WERI-Rb-1 (cell line): ENCODE results near the gene FGF21.
A peak's percentile ranks its signal among the peaks of the same experiment; 100 is the strongest.
"Not testable (repeated sequence)": the region's sequence is repeated elsewhere in the genome, so short reads cannot be mapped to it uniquely, and the experiment has no call there.

Experiments used
- DNase-seq: peaks from one replicate; pipeline ENCODE4 v3.0.0-alpha.2; 2020
- H3K27ac ChIP-seq: fragments of 250-450 bp; sonication (Bioruptor Pico); 2 replicates; pipeline ENCODE4 v1.5.1; 2020; ENCODE audit warnings: mild to moderate bottlenecking, moderate library complexity
- H3K27me3 ChIP-seq: fragments of 250-450 bp; sonication (Bioruptor Pico); 2 replicates; pipeline ENCODE4 v1.5.1; 2021; ENCODE audit warnings: mild to moderate bottlenecking, low read depth, moderate library complexity; ENCODE audit not compliant: insufficient read depth, severe bottlenecking
- H3K36me3 ChIP-seq: fragments of 250-450 bp; sonication (Bioruptor Pico); 2 replicates; pipeline ENCODE4 v1.5.1; 2020; ENCODE audit warnings: mild to moderate bottlenecking, moderate library complexity
- H3K4me3 ChIP-seq: 2 replicates; pipeline ENCODE4 v1.5.1; 2011; ENCODE audit warnings: low read depth, mild to moderate bottlenecking, control low read depth, low read length
- H3K9me3 ChIP-seq: fragments of 250-450 bp; sonication (Bioruptor Pico); 2 replicates; pipeline ENCODE4 v1.5.1; 2021; ENCODE audit warnings: mild to moderate bottlenecking, moderate library complexity; ENCODE audit not compliant: severe bottlenecking
- CTCF ChIP-seq: IDR thresholded peaks from 2 replicates; pipeline ENCODE4 v1.5.1; 2011; ENCODE audit warnings: low read depth, mild to moderate bottlenecking, control low read depth, inconsistent platforms, low read length

FGF21 gene

GRCh38 chr19:48714759-48715675 lies 40.3 kb upstream of the FGF21 start:
- H3K27ac ChIP-seq = peak overlapping the region; percentile 81
- DNase-seq = no peak
- peak overlapping the region; percentile 42 for H3K4me3 ChIP-seq
- H3K9me3 ChIP-seq = no peaks in the 10 kb centered on the region
- H3K36me3 ChIP-seq = no peaks in the 10 kb centered on the region
- H3K27me3 ChIP-seq = no peaks in the 10 kb centered on the region
- TF ChIP-seq CTCF = no peak

DNA sequence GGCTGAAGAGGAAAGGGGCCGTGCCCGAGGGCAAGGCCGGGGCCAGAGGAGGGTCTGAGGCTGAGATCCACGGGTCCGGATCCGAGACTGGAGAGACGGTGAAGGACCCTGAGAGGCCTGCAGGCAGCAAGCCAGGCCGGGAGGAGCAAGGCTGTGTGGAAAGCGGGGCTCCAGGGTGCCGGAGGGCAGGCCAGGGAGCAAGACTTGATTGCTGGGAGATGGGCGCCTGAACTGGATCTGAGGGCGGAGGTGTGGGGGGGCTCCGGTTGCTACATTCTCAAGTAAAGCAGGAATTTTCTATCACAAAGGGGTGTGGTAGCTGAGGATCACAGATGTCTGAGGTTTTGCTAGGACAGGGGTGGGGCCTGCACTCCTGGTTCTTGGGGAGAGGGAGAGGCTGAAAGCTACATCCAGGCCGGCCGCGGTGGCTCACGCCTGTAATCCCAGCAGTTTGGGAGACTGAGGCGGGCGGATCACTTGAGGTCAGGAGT lies 39.6 kb upstream of the FGF21 start:
- TF ChIP-seq CTCF = no peak
- DNase-seq = no peak
- no peak overlapping the region; the same call in 1 of the 2 replicates for H3K27ac ChIP-seq
- H3K9me3 ChIP-seq = no peaks in the 10 kb centered on the region
- no peaks in the 10 kb centered on the region; the same call in 1 of the 2 replicates for H3K36me3 ChIP-seq
- no peaks in the 10 kb centered on the region for H3K27me3 ChIP-seq
- H3K4me3 ChIP-seq = no peak overlapping the region

DNA sequence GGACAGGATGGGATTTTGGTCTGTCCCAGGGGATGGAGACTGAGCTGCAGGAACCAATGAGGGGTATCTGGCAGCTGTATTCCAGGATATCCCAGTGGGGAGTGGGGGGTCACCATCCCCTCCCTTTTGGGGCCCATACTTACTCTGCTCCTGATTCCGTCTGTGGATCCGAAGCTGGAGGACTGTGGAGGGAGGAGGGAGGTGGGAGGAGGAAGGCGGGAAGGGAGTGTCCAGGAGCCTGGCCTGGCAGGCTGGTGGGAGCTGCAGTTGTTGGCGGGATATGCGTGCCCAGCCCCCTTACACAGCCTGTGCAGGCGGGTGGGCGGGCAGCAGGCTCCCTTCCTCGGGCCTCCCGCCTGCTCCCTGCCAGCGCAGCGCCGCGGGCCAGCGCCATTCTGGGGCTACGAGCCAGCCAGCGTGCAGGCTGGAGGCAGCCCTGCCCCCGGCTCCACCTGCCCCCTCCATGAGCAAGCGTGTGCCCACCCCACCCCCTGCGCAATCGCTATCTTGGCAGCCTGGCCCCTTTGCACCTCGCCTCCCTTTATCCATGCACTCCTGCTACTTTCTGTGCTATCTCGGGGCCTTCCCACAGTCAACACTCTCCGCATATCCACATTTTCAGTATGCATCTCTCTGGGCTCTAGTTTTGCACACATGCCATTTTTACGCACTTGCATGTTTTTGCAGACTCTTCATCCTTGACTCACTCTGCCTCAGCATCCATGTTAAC lies 38.6 kb upstream of the FGF21 start:
- Histone ChIP-seq H3K27me3 (no peaks in the 10 kb centered on the region), H3K27ac (no peak overlapping the region), H3K36me3 (no peaks in the 10 kb centered on the region; the same call in 1 of the 2 replicates), H3K4me3 (no peak overlapping the region), H3K9me3 (no peaks in the 10 kb centered on the region)
- TF ChIP-seq CTCF = no peak
- no peak for DNase-seq

- H3K27ac ChIP-seq, DNase-seq, H3K36me3 ChIP-seq, H3K9me3 ChIP-seq, H3K27me3 ChIP-seq, H3K4me3 ChIP-seq: not testable (repeated sequence)
These were observed 37.2 kb upstream of the FGF21 start for GRCh38 chr19:48718106-48718505.

DNA sequence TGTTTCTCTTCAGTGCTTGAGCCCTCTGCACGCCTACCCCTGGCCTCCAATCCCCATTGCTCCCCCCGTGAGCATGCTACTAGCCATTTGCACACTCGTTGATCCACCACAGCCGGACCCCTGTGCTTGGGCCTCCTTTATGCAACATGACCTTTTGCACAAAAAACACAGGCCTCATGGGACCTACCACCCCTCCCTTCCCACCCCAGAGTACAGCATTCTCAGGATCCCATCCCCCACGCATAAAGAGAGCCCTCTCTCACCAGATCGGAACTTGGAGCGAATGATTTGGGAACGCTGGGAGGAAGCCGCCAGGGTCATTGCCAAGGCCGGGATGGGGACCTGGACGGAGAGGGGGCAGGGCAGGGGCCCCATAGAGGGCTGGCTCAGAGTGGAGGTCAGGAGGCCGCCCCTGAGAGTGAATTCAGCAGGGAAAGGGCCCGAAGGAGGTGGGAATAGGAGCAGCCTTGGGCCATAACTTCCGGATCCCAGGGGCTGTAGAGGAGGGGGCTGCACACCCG lies 36.6 kb upstream of the FGF21 start:
- DNase-seq = no peak
- Histone ChIP-seq H3K36me3 (no peaks in the 10 kb centered on the region; the same call in 1 of the 2 replicates), H3K27ac (no peak overlapping the region), H3K9me3 (no peaks in the 10 kb centered on the region), H3K4me3 (no peak overlapping the region), H3K27me3 (no peaks in the 10 kb centered on the region)
- no peak for TF ChIP-seq CTCF
